Ovary (tissue), 3 donors: ENCODE measurements around the gene PYGL.

Experiments used
- CTCF ChIP-seq, 3 donors: fragments of 450-650 bp in 2 of 3; fragments of 200-600 bp in 1 of 3; IDR thresholded peaks; one replicate each; pipeline versions ENCODE4 v1.5.1 to v1.8.0; 2016 to 2022; ENCODE audit warnings: antibody characterized with exemption in 3 of 3, mild to moderate bottlenecking in 1 of 3
- EP300 ChIP-seq: sonication (generic); formaldehyde crosslinking; IDR thresholded peaks from one replicate; pipeline ENCODE4 v1.6.1; 2017; ENCODE audit warnings: antibody characterized with exemption
- POLR2A ChIP-seq: fragments of 450-650 bp; IDR thresholded peaks from one replicate; pipeline ENCODE4 v1.6.1; 2017; ENCODE audit warnings: antibody characterized with exemption, mild to moderate bottlenecking, moderate library complexity
- donor health status: DM: no; HTN: no; CAD: no.

- TF ChIP-seq CTCF (IDR thresholded peaks at IDR 0.05) = no peak
- no peak for TF ChIP-seq POLR2A
- no peak for TF ChIP-seq EP300
These were observed 19.4 kb downstream of the PYGL start for GRCh38 chr14:50924843-50925242.
